ENCODE measurements around the gene ZNF550.

ZNF550 gene

DNA sequence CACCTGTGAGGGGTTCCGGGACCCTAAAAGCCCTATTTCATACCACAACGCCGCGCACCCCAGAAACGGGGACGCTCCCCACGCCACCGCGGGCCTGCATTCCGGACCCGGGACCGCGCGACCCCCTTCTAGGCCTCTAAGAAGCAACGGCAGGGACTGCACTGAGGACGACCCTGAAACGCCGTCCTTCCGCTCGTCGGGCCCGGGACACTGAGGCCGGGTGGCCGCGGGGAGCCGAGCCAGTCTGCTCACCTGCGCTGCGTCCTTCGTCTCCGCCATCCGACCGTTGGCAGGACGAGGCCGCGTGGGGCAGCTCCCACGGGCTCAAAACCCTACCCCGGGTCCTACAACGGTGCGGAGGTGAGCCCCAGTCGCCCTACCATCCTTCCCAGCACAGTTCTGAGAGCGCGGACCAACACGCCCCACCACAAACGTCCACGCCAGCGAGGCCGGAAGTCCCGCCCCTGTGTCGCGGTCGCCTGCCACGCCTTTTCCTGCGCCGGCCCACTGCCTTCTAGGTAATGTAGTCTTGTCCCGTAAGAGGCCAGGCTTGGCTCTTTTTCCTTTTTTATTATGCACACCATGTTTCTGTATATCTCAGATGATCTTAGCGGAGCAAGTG, at the start of gene ZNF550:
Gene ZNF550, minus strand, starts transcription at position 460 of the 622 bp plus-strand sequence. Its CDS starts 181 bp downstream, at position 279.
- DNase-seq (ENCODE audit: low read depth), result peak; percentile 80

DNA sequence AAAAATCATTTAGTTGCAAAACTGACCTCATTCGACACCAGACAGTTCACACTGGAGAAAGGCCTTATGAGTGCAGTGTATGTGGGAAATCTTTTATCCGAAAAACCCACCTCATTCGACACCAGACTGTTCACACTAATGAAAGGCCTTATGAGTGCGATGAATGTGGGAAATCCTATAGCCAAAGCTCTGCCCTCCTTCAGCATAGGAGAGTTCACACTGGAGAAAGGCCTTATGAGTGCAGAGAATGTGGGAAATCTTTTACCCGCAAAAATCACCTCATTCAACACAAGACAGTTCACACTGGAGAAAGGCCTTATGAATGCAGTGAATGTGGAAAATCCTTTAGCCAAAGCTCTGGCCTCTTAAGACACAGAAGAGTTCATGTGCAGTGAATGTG, 47.3 kb upstream of the ZNF550 start:
- DNase-seq (ENCODE audit: low read depth), result no peak

- DNase-seq (ENCODE audit: low read depth), result peak; percentile 93
Measured at GRCh38 chr19:57599761-57600383, 40.2 kb upstream of the ZNF550 start, which contains the start of gene ZNF530. ZNF530 (plus strand) TSS chr19:57599885; CDS start chr19:57604346, 4,461 bp downstream.

GRCh38 chr19:57599377-57599760, 39.7 kb upstream of the ZNF550 start:
- no peak for DNase-seq (ENCODE audit: low read depth)

GRCh38 chr19:57587529-57587928, 27.9 kb upstream of the ZNF550 start:
- no peak for DNase-seq (ENCODE audit: low read depth)

DNA sequence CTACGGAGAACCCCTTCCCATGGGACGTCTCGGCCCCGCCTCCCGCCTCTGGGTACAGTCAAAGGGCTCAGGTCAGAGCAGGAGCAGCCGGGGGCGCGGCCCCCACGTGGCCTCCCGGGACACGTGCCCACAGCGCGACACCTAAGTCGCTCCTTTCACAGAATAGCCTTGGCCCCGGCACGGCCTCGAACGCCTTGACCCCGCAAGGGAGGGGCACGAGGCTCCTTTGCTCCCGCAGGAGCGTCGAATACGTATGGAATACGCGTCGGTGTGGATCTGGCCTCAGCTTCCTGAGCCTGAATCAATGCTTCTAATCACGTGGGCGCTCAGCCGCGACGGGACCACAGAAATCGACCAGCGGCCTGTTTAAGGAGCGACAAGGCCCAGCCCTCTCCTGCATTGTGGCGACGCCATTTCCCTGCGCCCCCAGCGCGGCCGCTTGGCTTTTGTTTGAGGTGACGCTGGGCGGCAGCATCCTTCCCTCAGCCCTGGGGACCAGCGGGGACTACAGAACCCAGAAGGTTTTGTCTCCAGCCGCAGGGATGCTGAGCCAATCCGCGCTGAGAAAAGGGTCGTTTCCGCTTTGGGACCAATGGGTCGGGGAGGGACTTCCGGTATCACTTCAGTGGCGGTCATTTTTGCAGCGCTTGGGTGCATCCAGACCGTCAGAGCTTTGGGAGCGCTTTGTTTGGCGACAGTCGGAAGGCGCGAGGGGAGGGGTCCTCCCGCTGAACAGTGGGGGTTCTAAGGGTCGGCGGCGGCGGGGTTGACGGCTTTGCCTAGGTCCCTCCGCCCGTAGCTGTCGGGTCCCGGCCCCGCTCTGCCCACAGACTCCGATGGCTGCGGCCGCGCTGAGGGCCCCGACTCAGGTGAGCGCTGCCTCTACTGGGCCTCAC, 24.1 kb upstream of the ZNF550 start, which contains the start of gene ZIK1:
Gene ZIK1, plus strand, starts transcription at position 625 of the 896 bp plus-strand sequence. Its CDS starts 212 bp downstream, at position 837.
- DNase-seq (ENCODE audit: low read depth), result peak; percentile 90

GRCh38 chr19:57583104-57583520, 23.4 kb upstream of the ZNF550 start:
- no peak for DNase-seq (ENCODE audit: low read depth)

DNA sequence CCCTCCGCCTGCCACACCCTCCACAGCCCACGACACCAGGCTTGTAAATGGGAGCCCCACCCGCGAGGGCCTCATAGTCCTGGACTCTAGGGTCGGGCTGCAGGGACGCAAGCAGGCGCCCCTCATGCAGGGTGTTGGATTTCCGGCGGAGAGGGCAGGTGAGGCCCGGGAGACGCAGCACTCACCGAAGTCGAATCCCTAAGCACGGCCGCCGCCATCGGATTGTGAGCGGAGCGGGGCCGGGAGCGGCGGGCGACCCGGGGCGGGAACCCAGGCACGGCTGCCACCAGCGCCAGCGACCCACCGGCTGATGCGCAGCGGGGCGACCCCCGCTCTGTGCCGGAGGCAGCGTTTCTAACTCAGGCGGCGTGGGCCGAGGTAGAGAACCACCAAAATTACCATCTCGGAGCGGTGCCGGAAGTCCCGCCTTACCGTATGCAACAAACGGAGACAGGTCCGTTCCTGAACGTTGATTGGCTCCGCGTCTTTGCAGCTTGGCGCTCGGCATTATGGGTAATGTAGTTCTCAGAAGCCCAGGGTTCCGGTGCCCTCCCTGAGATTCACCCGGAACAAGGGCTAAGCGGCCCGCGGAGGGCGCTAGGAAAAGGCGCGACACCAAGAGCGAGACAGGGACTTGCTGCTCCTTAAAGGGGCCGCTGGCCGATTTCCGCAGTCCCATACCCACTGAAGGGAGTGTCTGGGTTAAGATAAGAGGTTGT, 19.0 kb upstream of the ZNF550 start, which contains the start of gene ZNF416:
Gene ZNF416, minus strand, starts transcription at position 425 of the 719 bp plus-strand sequence. Its CDS starts 207 bp downstream, at position 218.
- DNase-seq (ENCODE audit: low read depth), result peak; percentile 100

- DNase-seq (ENCODE audit: low read depth), result no peak
Measured at GRCh38 chr19:57576661-57577060, 17.0 kb upstream of the ZNF550 start.

- no peak for DNase-seq (ENCODE audit: low read depth)
Measured at GRCh38 chr19:57572415-57572947, 12.8 kb upstream of the ZNF550 start.

DNA sequence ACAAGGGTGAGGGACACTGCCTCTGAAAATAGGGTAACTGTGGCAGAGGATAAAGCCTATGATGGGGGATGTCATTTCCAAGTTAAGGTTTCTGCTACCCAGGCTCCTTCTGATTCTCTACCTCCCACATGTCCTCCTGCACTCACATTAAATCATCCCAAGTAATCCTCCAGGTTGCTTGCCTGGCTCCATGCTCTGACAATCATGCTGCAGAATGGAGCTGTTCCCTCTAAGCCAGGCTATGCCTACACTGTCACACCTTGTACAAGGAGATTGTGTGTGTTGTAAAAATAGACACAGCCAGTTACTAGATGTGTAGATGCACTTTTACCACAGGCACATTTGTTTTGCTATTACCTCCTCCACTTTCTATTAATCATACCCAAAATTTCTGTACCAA, 11.0 kb upstream of the ZNF550 start:
- DNase-seq (ENCODE audit: low read depth), result no peak

GRCh38 chr19:57566396-57567265, 7.0 kb upstream of the ZNF550 start:
- peak; percentile 20 for DNase-seq (ENCODE audit: low read depth)

- DNase-seq (ENCODE audit: low read depth), result no peak
Measured at GRCh38 chr19:57563547-57563946, 3.9 kb upstream of the ZNF550 start.

- no peak for DNase-seq (ENCODE audit: low read depth)
Measured at GRCh38 chr19:57560049-57560491, 407 bp upstream of the ZNF550 start.

GRCh38 chr19:57559008-57559403, 657 bp downstream of the ZNF550 start:
- peak; percentile 30 for DNase-seq (ENCODE audit: low read depth)

- peak; percentile 17 for DNase-seq (ENCODE audit: low read depth)
Measured at GRCh38 chr19:57558525-57558924, 1.1 kb downstream of the ZNF550 start.

DNA sequence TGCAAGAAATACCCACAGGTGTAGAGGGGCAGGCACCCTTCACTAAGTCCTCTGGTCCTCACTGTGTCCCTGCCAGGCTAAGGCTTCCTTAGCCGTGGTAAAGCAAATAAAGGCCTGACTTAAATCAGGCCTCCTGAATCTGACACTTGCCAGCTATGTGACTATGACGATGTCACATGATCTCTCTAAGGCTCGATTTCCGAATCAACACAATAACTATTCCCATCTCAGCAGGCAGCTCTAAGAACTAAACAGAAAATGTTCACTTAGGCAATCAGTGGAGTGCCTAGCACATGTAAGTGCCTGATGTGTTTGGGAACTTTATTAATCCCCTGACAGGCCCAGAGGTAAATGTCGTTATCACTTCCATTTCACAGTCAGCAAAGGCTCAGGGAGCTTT, 2.0 kb downstream of the ZNF550 start:
- no peak for DNase-seq (ENCODE audit: low read depth)

GRCh38 chr19:57552432-57552831, 7.2 kb downstream of the ZNF550 start:
- DNase-seq (ENCODE audit: low read depth), result no peak

GRCh38 chr19:57546513-57546912, 13.2 kb downstream of the ZNF550 start:
- no peak for DNase-seq (ENCODE audit: low read depth)

DNA sequence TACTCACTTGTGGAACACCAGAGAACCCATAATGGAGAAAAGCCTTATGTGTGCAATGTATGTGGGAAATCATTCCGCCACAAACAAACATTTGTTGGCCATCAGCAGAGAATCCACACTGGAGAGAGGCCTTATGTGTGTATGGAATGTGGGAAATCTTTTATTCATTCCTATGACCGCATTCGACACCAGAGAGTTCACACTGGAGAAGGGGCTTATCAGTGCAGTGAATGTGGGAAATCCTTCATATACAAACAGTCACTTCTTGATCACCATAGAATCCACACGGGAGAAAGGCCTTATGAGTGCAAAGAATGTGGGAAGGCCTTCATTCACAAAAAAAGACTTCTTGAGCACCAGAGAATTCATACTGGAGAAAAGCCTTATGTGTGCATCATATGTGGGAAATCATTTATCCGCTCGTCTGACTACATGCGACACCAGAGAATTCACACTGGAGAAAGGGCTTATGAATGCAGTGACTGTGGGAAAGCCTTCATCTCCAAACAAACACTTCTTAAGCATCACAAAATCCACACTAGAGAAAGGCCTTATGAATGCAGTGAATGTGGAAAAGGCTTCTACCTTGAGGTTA, 21.6 kb downstream of the ZNF550 start:
- DNase-seq (ENCODE audit: low read depth), result no peak
